22Rv1 (cell line): ENCODE measurements around the gene PPP1R14C.
"Not testable (repeated sequence)": the region's sequence is repeated elsewhere in the genome, so short reads cannot be mapped to it uniquely, and the experiment has no call there.

Experiments
- H3K27ac ChIP-seq: fragments of 450-650 bp; 2 replicates; pipeline ENCODE4 v1.5.1; 2017
- CTCF ChIP-seq: fragments of 450-650 bp; IDR thresholded peaks from 2 replicates; pipeline ENCODE4 v1.5.1; 2017; ENCODE audit warnings: mild to moderate bottlenecking
- ZFX ChIP-seq: fragments of 450-650 bp; IDR thresholded peaks from 2 replicates; pipeline ENCODE4 v1.6.1; 2017; ENCODE audit warnings: antibody characterized with exemption, borderline replicate concordance

Gene PPP1R14C

GRCh38 chr6:150124235-150124634 is 18.6 kb upstream of the PPP1R14C start:
- H3K27ac ChIP-seq: no peak overlapping the region
- no peak for TF ChIP-seq CTCF
- no peak for TF ChIP-seq ZFX

- TF ChIP-seq ZFX: no peak
- no peak for TF ChIP-seq CTCF
- no peak overlapping the region for H3K27ac ChIP-seq
Measured at GRCh38 chr6:150126641-150127291, 16.1 kb upstream of the PPP1R14C start.

GRCh38 chr6:150128425-150128824 is 14.4 kb upstream of the PPP1R14C start:
- no peak for TF ChIP-seq CTCF
- no peak for TF ChIP-seq ZFX
- H3K27ac ChIP-seq: no peak overlapping the region

- no peak overlapping the region for H3K27ac ChIP-seq
- TF ChIP-seq ZFX (no peak), CTCF (no peak)
Measured at GRCh38 chr6:150129616-150130505, 13.0 kb upstream of the PPP1R14C start.

- no peak for TF ChIP-seq CTCF
- TF ChIP-seq ZFX: no peak
- H3K27ac ChIP-seq: no peak overlapping the region
Measured at GRCh38 chr6:150133686-150134085, 9.2 kb upstream of the PPP1R14C start.

GRCh38 chr6:150134280-150134920 is 8.4 kb upstream of the PPP1R14C start:
- TF ChIP-seq CTCF: no peak
- no peak for TF ChIP-seq ZFX
- H3K27ac ChIP-seq: no peak overlapping the region

GRCh38 chr6:150137711-150138110 is 5.1 kb upstream of the PPP1R14C start:
- not testable (repeated sequence) for H3K27ac ChIP-seq
